Myocyte (in vitro differentiated cells): ENCODE results near the gene C2orf81. TPM values are rescaled to one million over a fixed set of nuclear protein-coding genes. Genes with fewer than 3 reads are reported as not detected.
"Not testable (repeated sequence)": the region's sequence is repeated elsewhere in the genome, so short reads cannot be mapped to it uniquely, and the experiment has no call there.

ENCODE experiments used
- DNase-seq: peaks from one replicate; pipeline ENCODE4 v3.0.0-alpha.2; 2012; ENCODE audit warnings: low read depth
- polyA plus RNA-seq: library from polyadenylated mRNA; unstranded; fragments of >200 nt; gene quantifications from one replicate; pipeline ENCODE4 v1.2.1, GENCODE V29; 2012; ENCODE audit warnings: missing spikeins
- total RNA-seq: library from RNA; depleted of rRNA; stranded (reverse); fragments of >200 nt; gene quantifications from 2 replicates; pipeline ENCODE4 v1.2.3, GENCODE V29; 2014

C2orf81 gene
- total RNA-seq = 0.26 and 1.4 TPM in 2 replicates
- polyA plus RNA-seq = 1.9 TPM

DNA sequence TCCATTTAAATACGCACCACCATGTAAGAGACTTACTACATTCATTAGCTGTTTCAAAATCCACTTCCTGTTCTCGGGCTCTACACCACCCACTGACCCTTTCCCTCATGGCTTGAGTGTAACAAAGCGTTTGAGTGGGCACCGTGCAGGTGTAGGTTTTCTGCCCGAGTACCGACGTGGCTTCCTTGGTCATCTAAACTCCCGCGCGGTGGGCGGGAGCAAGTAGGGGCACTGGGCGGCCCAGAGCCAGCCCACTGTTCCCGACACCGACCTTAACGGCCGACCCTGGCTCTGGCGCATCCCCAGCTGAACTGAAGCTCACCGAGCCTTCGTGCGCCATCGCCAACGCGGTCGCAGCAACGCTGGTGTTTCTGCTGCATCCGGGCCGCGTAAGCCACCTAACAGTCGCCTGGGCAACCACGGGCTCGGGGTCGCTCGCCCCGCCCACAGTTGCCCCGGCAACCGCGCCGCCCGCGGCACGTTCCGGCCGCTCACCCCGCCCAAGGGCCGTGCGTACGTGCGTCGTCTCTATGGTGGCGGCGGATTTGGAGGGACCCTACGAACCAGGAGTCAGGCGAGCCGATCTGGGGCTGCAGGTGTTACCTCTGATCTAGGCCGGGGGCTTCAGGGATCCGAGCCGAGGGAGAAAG lies at the start of gene C2orf81, which contains the start of gene WDR54:
C2orf81 (minus strand) TSS at position 399 of the 650 bp plus-strand sequence; CDS start at position 340, 59 bp downstream.
WDR54 (plus strand) TSS at position 510 of the 650 bp plus-strand sequence. CDS start 424 bp downstream, outside the sequence.
- DNase-seq = peak; percentile 88

DNA sequence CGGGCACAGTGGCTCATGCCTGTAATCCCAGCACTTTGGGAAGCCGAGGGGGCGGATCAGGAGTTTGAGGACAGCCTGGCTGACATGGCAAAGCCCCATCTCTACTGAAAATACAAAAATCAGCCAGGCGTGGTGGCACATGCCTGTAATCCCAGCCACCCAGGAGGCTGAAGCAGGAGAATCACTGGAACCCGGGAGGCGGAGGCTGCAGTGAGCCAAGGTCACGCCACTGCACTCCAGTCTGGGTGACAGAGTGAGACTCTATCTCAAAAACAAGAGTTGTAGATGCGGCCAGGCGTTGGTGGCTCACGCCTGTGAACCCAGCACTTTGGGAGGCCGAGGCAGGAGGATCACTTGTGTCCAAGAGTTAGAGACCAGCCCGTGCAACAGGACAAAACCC lies 49.3 kb upstream of the C2orf81 start:
- not testable (repeated sequence) for DNase-seq

DNA sequence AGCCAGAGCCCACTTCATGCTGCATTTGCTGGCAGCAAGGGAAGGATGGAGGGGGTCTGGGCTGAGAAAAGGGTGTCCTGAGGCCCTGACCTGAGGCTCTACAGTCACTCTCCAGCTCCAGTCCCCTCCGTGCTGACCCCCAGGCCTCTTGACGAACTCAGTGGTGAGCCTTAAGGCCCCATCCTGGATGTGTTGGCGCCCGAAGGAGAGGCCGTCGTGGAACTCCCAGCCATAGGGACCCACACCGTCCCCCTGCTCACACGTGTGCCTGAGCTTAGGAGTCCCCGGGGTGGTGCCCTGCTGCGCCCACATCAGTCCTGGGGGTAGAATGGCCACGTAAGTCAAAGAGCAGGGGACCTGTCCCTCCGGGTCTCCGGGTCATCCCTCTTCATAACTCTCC lies 43.0 kb upstream of the C2orf81 start:
- no peak for DNase-seq

DNA sequence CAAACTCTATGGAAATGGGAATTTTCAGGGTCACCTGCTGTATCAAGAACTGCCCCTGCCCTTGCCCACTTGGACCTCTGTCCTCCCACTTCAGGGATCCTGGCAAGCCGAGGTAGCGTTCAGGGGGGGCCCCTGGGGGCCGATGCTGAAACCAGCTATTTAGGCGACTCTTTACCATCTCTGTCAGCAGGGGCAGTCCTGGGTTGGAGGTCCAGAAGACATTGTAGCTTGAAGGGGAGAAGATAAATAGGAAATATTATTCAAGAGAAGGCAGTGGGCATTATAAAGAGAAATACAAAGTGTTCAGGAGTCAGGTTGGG lies 41.3 kb upstream of the C2orf81 start:
- DNase-seq = no peak

DNA sequence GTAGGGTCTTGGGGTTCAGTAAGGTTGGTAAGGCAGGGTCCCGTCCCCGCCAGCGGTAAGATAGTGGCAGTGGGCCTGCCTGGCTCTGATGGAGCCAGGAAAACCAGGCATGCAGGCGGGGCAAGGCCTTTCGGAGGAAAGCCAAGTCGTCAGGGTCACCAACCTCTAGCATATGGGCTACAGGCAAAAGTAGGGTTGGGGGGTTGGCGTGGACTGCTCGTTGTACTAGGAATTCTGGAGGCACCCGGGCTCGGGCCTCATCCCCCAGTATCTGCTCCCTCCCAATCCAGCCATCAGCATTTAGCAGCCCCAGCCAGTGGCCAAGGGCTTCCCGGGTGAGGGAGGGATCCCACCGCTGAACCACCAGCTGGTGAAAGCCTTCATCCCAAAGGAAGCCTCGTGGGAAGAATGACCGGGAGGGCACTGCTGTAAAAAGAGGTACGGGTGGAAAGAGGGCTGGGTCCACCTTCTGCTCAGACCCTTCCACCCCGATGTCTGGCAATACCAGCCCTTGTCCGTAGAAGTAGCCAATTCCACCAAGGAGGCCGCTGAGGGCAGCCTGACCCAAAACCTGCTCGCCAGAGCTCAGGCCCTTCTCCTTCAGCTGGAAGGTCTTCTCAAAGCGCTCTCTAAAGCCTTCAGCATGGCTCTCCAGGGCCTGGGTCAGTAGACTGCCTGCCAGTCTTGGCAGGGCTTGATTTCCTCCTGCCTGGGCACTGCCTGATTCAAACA lies 40.8 kb upstream of the C2orf81 start:
- no peak for DNase-seq

DNA sequence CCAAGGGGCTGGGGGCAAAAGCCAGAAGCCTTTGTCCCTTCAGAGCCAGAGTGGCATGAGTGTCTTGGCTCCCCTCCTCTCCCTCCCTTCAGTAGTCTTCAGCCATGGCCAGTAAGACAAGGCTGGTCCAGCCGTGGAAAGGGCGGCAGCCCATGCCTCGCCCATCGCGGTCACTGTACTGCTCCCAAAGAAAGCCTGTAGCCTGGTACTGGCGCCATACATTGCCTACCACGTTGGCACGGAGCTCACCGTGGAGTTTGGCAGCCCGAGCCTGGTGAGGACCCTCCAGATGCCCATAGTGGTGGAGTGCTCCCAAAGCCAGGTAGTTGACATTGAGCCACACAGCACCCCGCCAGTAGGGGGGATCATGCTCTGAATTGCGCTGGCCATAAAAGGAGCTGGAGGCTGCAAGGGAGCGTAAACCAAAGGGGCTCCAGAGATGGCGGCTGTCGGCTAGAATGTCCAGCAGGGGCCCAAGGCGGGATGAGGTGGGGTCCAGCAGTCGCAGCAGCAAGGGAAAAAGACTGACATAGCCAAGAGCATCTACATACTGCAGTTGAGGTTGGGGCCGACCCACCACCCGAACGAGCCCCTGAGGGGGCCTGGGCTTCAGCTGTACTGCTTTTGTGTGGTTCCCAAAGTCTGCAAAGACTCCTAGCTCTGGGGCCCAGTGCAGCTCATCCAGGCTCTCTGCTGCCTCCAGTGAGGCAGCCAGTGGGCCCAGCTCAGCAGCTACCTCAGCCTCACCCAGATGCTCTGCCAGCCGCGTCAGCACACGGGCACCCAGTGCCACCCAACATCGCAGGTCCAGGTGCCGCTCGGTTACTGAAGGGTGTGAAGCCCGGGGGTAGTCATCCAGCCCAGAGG lies 40.0 kb upstream of the C2orf81 start:
- no peak for DNase-seq

DNA sequence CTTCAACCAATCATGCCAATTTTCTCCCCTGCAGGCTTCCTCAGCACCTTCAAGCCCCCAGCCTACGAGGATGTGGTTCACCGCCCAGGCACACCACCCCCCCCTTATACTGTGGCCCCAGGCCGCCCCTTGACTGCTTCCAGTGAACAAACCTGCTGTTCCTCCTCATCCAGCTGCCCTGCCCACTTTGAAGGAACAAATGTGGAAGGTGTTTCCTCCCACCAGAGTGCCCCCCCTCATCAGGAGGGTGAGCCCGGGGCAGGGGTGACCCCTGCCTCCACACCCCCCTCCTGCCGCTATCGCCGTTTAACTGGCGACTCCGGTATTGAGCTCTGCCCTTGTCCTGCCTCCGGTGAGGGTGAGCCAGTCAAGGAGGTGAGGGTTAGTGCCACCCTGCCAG lies 38.8 kb upstream of the C2orf81 start:
- DNase-seq = not testable (repeated sequence)

DNA sequence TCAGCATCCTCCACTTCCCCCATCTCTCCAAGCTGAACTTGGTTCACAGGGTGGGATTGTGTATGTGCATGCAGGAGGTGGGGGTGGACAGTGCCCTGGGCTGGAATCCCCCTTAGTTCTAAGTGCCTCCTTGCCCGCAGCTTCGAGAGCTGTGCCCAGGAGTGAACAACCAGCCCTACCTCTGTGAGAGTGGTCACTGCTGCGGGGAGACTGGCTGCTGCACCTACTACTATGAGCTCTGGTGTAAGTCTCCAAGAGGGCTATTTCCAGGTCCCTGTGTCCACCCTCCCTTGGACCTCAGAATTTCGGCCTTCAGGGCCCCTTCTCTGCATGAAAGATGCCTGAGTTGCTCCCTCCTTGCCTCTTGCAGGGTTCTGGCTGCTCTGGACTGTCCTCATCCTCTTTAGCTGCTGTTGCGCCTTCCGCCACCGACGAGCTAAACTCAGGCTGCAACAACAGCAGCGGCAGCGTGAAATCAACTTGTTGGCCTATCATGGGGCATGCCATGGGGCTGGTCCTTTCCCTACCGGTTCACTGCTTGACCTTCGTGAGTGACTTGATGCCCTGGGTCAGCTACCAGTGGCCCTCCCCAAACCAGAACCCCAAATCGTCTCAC lies 38.2 kb upstream of the C2orf81 start:
- not testable (repeated sequence) for DNase-seq

DNA sequence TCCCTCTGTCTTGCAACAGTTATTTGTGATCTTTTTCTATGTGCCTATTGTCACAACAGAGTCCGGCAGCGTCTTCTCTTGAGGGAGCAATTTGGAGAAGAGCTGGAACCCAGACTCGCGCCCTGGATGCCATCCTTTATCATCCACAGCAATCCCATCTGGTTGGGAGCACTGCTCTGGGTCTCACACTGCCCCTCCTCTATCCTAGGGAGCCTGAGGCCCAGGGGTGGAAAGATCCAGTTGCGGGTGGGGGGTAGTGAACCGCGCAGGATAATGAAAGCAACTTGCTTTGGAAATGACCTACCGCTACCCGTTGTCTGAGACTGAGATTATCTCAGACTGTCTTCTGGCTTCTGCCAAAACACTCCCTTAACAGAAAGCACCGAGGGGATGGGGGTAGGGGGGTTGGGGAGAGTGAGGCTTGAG lies 37.5 kb upstream of the C2orf81 start:
- no peak for DNase-seq

DNA sequence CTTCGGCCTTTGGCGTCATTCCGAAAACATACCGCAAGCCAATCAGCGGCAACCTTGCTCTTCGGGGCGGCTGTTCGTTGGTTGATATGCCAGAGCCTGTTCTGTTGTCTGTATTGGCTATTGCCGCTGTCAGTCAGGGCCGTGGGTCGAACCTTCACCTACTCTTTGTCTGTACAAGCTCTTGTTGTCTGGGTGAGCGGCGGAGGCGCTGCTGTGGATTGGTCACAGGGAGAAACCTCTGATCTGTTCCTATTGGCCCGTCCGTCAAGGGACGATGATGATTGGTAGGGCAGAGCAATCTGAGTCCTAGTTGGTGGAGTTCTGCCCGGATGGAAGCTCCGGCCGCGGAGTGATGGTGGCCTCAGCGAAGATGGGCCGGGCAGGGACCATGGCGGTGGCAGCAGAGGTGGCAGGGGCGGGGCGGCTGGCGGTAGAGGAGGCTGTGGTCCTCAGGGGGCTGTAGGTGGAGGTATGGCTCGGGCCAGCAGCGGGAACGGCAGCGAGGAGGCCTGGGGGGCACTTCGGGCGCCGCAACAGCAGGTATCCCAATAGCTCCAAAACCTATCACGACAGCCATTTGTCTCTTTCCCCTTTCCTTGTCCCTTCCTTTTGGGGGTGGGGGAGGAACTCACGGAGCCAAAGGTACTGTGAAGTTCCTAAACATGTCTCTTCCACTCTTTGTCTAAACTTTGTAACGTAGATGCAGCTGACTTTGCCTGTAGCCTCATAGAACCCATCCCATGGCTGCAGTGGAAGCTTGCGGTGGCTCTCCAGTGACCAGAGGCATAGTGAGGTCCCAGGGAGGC lies 36.9 kb upstream of the C2orf81 start, which contains the start of gene WBP1:
WBP1 (plus strand) TSS at position 307 of the 806 bp plus-strand sequence; CDS start at position 472, 165 bp downstream.
- DNase-seq = peak; percentile 100

DNA sequence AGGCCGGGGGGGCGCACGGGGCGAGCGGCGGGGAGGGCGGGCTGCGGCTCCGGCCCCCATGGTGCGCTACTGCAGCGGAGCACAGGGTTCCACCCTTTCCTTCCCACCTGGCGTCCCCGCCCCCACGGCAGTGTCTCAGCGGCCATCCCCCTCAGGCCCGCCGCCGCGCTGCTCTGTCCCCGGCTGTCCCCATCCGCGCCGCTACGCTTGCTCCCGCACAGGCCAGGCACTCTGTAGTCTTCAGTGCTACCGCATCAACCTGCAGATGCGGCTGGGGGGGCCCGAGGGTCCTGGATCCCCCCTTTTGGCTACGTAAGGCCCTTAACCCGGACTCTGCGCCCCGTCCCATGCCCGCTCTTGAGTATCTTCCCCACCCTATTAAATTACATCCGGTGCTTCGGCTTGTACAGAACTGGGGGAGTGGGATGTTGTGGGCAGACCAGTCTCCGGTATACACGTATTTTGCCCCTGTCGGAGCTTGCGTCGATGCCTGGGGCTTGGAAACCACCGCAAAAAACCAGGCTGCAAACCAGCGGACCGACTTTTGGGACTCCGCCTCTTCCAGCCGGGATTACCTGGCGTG lies 36.2 kb upstream of the C2orf81 start:
- peak; percentile 37 for DNase-seq

DNA sequence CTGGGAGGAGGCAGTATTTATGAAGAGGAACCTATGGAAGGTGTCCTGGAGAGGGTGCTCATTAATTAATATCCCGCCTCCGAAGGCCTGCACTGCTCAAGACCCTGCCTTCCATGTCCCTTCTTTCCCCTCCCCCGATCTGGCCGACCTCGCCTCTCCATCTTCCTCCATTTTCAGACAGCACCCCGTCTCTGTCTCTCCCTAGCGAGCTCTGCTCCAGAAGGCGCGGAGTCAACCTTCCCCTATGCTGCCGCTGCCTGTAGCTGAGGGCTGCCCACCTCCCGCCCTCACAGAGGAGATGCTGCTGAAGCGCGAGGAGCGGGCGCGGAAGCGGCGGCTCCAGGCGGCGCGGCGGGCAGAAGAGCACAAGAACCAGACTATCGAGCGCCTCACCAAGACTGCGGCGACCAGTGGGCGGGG lies 35.7 kb upstream of the C2orf81 start:
- DNase-seq = no peak

DNA sequence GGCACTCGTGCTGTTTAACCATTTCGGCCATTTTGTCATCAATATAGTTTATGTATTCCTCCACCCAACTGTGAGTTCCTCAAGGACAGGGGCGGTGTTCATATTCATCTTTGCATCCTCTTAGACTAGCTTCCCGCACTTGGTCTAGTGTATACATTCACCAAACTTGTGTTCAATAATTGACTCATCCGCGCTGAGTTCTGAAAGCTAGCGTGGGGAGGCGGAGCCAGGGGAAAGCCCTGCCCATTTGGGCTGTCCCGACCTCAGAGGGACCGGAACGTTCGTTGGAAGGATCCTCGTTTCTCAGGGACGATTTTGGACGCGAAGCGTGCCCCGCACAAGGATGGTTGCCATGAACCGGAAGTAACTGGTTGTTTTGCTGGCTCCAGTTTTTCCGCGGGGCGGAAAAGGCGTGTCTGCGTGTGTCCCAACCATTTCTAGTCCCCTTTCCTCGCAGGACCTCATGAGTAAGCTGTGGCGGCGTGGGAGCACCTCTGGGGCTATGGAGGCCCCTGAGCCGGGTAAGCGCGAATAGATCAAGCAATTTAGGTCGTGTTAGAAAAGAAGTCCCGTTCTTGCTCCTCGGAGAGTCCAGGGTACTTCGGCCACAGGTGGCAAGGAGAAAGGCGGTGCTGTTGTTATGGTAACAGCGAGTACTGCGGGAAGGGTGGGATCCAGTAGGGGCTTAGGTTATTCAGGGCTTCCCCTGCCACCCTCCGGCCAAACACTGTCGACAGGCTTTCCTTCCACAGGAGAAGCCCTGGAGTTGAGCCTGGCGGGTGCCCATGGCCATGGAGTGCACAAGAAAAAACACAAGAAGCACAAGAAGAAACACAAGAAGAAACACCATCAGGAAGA lies 33.5 kb upstream of the C2orf81 start, which contains the start of gene INO80B:
INO80B (plus strand) TSS at position 434 of the 858 bp plus-strand sequence; CDS start at position 464, 30 bp downstream.
- DNase-seq = peak; percentile 99

DNA sequence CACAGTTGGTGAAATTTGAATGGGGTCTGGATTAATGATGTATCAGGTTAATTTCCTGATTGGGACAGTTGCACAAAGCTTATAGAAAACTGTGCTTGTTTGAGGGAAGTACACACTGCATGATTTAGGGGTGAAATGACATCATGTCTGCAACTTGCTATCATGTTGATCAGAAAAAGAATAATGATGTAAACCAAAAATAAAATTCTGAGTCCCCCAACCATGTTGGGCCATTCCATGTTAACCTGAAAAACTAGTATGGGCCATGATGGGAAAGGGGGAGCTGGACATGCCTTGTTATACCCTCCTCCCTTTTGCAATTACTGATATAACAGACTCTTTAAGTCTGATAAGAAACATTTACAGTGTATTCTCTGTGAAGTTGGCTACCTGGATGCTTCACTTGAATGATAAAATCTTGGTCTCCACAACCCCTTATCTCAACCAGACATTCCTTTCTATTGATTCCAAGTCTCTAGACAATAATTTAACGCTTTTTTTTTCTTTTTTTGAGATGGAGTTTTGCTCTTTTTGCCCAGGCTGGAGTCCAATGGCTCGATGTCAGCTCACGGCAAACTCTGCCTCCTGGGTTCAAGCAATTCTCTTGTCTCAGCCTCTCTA lies 29.3 kb upstream of the C2orf81 start:
- DNase-seq = no peak

DNA sequence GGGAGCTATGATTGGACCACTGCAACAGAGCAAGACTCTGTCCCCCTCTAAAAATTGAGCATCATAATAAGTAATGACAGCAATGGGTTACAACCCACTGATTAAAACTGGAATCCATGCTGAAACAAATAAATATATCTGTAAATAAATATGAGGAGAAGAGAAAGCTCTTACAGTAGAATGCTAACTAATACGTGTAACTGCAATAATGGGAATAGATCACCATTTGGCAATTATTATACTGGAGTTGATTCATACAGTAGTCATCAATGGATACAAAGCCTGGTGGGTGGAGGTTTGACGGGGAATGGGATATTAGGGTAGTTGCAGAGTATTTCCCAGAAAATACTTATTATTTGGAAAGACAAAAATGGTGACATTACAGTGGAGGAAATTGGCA lies 27.4 kb upstream of the C2orf81 start:
- no peak for DNase-seq

DNA sequence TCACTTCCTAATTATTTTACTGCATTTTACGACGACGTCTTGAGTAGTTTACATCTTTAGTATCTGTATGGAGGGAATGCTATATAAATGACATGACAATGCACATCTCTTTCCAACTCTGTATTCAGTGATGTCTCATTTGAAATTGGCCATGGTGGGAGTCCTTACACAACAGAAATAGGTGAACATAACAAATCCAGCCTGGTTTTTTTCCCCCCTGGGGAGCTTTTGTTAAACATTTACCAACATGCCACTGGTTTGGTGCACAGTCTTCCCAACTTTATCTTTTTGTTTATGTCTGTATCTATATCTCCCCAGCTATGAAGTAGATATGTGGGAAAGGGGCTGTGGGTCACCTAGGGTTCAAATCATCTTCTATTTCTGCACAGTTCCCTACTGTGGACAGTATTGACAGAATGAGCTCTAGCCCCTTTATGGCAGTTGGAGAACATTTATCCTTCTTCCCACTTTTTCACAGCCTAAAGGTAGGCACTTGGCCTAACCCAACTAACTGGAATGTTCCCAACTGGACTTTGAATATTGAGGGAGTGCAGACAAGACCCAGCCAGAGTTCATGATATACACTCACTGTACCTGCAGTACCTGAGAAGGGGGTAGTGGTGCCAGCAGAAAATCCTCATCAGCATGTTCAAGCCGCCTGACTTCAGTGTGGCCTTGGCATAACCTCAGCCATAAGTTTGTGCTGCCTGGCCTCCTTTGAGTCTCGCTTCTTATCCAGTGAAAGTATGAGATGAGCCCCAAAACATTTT lies 26.0 kb upstream of the C2orf81 start:
- DNase-seq = no peak

DNA sequence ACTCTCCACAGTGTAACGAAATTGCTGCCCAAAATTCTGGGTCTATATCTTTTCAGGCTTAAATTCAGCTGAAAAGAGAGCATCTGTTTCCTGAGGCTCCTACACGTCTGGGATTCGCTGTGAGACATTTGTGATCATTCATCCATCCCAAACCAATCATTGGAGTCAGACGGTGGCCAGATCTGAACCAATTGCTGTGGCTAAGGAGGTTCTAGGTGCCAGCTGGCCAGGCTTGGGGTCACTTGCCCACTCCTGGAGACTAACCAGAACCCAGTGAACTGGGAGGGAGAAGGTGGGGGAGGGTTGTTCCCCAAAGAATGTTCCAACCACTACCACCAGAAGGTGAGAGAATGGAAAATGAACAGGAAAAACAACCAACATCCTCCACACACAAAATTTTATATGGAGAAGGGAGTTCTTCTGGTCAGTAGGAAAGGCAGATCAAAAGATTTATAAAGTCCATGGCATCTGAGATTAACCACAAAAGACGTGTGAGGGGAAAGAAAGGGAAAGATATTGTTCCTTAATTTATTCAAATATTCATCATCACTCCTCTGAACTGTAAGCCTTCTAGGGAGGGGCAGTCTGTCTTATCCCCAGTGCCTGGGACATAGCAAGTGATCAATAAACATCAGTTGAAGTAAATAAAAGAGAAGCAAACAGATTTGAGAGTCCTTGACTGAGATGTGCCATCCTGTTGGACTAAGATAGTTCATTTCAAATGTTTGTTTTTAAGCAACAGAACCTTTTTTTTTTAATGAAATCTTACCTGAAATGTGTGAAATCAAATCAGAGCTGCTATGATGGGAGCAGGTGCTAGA lies 23.3 kb upstream of the C2orf81 start:
- DNase-seq = no peak
